ENCODE data around the gene DENND4B. TPM values are rescaled to one million over a fixed set of nuclear protein-coding genes. Genes with fewer than 3 reads are reported as not detected.

Gene DENND4B
- total and polyA plus RNA-seq, 8 donors = 41.3 to 106 (median 48.7) TPM

DNA sequence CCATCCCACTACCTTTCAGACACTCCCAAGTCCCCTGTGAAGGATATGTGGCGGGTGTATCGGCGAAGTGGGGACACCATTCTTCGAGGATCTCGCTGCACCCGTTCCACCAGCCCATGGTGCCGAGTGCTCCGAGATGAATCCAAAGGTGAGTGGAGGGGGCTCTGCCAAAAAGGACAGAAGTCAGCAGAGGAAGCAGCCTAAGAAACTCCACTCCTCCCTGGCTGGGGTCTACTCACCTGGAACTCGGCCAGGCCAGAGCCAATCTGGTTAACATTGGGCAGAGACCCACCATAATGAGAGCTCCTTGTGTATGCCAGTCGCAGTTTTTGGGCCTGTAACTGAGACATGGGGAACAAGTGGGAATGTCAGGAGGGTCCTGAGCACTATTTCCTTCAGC, 8.3 kb upstream of the DENND4B start:
- no peak overlapping the region for H3K4me3 ChIP-seq
- H3K9me3 ChIP-seq = no peaks in the 10 kb centered on the region
- intact Hi-C loops (cut with DNase I) = no loop called here
- no peaks in the 10 kb centered on the region for H3K27me3 ChIP-seq
- ATAC-seq (no peak), DNase-seq (no peak)
- H3K36me3 ChIP-seq = peaks cover 0 to 58% of the 10 kb centered on the region in 2 donors
- TF ChIP-seq, protein P1, sequence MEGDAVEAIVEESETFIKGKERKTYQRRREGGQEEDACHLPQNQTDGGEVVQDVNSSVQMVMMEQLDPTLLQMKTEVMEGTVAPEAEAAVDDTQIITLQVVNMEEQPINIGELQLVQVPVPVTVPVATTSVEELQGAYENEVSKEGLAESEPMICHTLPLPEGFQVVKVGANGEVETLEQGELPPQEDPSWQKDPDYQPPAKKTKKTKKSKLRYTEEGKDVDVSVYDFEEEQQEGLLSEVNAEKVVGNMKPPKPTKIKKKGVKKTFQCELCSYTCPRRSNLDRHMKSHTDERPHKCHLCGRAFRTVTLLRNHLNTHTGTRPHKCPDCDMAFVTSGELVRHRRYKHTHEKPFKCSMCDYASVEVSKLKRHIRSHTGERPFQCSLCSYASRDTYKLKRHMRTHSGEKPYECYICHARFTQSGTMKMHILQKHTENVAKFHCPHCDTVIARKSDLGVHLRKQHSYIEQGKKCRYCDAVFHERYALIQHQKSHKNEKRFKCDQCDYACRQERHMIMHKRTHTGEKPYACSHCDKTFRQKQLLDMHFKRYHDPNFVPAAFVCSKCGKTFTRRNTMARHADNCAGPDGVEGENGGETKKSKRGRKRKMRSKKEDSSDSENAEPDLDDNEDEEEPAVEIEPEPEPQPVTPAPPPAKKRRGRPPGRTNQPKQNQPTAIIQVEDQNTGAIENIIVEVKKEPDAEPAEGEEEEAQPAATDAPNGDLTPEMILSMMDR (IDR thresholded peaks at IDR 0.05) = no peak
- H3K27ac ChIP-seq = no peak overlapping the region
- peaks cover 19 to 44% of the 10 kb centered on the region in 2 donors for H3K4me1 ChIP-seq

DNA sequence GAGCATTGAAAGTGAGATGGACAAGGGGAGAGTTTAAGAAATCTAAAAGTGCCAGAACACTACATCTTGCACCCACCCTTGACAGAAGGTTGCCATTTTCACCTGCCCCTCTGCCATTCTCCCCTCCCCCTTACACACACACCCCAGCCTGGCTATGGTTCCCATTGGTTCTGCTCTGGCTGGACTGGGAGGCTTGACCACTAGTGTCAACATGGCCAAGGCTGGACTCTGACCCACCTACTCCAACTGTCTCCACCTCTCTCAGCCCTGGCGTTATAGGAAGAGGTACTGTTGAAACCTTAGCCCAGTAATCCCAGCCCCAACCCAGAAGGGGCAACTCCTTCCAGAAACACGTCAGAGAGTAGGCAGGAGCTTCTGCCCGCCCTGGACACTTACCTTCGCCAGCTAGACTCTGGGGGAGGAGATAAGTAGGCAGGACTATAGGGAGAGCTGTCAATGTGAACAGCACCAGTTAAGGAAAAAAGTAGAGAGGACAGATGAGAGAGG, 7.4 kb upstream of the DENND4B start:
- no peak for DNase-seq
- TF ChIP-seq, protein P1 (IDR thresholded peaks at IDR 0.05) = no peak
- Histone ChIP-seq H3K27me3 (no peaks in the 10 kb centered on the region), H3K9me3 (no peaks in the 10 kb centered on the region), H3K4me1 (peaks cover 14 to 35% of the 10 kb centered on the region in 2 donors), H3K36me3 (peaks cover 0 to 61% of the 10 kb centered on the region in 2 donors), H3K27ac (no peak overlapping the region), H3K4me3 (no peak overlapping the region)
- intact Hi-C loops (cut with DNase I) = no loop called here
- ATAC-seq = no peak

DNA sequence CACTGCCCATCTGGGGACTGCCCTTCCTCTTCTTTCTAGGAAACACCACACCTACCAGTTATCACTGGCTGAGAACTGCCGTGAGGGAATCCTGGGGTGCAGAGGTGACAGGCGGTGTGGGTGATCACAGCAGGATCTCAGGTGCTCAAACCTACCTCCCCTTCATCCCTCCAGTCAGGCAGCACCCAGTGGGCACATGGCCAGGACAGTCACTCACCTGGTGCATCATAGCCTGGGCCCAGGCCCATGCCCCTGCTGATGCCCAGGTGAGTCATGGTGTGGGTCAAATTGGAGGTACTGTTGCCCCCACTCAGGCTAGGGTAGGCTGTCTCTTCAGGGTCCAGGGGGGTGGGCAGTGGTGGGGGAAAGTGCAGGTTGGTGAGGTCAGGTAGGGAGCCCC, 5.3 kb upstream of the DENND4B start:
- Histone ChIP-seq H3K4me1 (peaks cover 7 to 33% of the 10 kb centered on the region in 2 donors), H3K27me3 (no peaks in the 10 kb centered on the region), H3K36me3 (peaks cover 0 to 81% of the 10 kb centered on the region in 2 donors), H3K9me3 (no peaks in the 10 kb centered on the region), H3K4me3 (no peak overlapping the region), H3K27ac (no peak overlapping the region)
- no peak for DNase-seq
- no peak for ATAC-seq
- intact Hi-C loops (cut with DNase I) = no loop called here
- TF ChIP-seq, protein P1 (IDR thresholded peaks at IDR 0.05) = no peak

DNA sequence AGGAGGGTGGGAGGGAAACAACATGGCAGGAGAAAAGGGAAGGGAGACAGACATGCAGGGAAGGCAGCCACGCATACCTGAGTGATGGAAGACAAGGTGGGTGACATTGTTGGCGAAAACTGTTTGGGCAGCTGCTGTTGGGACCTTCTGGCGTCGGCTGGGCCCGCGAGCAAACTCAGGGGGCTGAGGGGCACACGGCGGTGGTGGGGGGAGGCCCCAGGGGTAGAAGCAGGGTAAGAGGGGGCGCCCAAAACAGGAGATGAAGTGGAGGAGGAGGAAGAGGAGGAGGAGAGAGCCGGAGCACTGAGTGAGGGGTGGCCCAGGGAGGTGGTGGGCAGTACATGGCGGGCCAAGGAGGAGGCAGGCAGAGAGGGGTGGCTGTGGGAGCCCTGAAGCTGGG, 4.7 kb upstream of the DENND4B start:
- H3K27ac ChIP-seq = no peak overlapping the region
- no peak overlapping the region for H3K4me3 ChIP-seq
- no peak for ATAC-seq
- intact Hi-C loops (cut with DNase I) = no loop called here
- peaks cover 4 to 29% of the 10 kb centered on the region in 2 donors for H3K4me1 ChIP-seq
- no peak for DNase-seq
- H3K27me3 ChIP-seq = no peaks in the 10 kb centered on the region
- no peaks in the 10 kb centered on the region for H3K9me3 ChIP-seq
- TF ChIP-seq, protein P1 (IDR thresholded peaks at IDR 0.05) = no peak
- peaks cover 0 to 81% of the 10 kb centered on the region in 2 donors for H3K36me3 ChIP-seq

DNA sequence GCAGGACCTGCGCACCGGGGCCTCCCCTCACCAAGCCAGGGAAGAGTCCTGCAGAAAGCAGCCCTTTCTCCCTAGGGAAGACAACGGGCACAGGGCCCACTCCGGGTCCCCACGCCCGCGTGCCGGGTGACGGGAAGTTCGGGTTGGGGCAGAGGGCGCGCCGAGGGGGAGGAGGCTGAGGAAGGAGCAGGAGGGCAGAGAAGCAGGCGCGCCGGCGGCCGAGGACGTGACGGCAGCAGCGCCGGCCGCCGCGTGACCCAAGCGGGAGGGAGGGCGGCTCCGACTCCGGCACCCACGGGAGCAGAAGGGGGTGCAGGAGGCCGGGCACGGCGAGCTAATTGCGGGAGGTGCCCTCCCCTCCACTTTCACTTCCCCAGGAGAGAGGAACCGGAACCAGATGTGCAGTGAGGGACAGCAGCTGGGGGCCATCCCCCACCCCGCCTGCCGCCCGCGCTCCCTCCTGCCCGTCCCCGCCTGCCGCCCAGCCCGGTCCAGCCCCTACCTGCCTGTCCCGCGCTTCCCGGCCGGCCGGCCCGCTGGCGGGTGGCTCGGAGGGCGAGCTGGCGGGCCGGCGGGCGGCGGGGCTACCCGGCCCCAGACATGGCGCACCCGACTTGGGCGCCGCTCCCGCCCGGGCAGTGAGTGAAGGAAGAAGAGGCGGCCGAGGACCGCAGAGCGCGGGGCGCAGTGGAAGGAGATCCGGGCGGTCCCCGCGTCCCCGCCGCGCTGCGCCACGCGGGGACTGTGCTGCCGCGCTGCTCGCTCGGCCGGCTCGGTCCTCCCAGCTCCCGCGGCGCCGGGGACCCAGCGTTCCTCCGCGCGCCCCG, 510 bp downstream of the DENND4B start:
- Histone ChIP-seq H3K4me3 (peak overlapping the region; percentile 85 to 96), H3K27me3 (no peaks in the 10 kb centered on the region), H3K27ac (peak overlapping the region; percentile 97 to 99), H3K4me1 (peaks cover 4 to 43% of the 10 kb centered on the region in 2 donors), H3K36me3 (peaks cover 0 to 69% of the 10 kb centered on the region in 2 donors), H3K9me3 (no peaks in the 10 kb centered on the region)
- TF ChIP-seq, protein P1 (IDR thresholded peaks at IDR 0.05) = no peak
- intact Hi-C loops (cut with DNase I) = loop anchor here in 1 of 2 donors (10.0 kb wide), 1 partner anchor 121 kb away; no protein-coding TSS in a partner anchor
- ATAC-seq (peak; percentile 89), DNase-seq (peak in 3 of 4 donors; percentile 76 to 99 (median 94))

All from left lung (tissue), 10 donors.